Glomerular visceral epithelial cell (primary cell): ENCODE results near the gene ZBTB20.

Experiments
- DNase-seq: peaks from one replicate; pipeline ENCODE4 v3.0.0-alpha.2; 2016; ENCODE audit errors: extremely low spot score

Gene ZBTB20

DNA sequence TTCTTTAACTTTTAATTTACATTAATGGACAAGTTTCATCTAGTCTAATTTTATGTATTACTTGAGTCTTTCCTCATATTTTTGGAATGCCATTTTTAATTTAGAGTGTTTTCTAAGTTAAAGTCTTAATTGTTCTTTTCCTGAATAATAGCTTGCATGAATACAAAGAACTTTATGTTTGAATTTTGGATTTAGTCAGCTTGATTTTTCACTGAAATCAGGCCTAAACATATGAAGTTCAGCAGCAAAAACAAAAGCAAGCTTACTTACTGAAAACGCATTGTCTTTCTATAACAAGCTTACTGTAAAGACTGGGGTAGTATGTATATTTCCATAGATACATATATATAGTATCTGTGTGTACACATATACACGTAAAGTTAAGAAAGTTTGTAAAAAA is 126.0 kb downstream of the ZBTB20 start:
- DNase-seq: no peak

DNA sequence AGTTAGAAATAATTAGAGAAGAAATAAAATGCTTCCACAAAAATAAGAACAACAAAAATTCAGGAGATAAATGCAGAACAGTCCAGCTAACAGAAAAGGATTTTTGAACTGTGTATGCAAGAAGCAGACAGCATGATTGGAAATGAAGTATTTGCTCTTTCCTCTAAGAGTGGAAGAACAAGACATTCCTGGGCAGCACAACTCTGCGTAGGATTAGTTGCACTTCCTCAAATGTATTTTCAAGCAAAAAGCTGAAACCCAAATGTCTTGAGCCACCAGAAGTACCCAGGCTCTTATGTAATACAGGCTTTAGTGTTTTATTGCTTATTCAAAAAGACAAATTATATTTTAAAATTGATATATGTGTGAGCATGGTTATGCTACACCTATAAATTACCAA is 127.2 kb downstream of the ZBTB20 start:
- DNase-seq: no peak

DNA sequence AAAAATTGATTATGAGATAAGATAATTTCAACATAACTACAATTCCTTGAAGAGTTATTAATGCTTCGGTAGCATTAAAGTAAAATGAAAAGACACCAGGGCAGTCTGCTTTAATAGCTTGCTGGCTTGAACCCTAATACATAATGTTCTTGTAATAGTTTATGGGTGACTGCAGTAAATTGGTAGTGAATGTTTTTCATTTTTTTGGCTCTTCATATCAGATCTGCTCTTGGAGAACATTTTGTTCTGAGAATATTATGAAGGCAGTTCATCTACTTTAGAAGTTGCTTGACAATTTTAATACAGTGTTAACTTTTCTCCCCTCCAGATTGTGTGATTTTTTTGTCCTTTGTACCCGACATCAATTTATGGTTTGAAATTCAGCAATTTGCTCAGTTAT is 128.4 kb downstream of the ZBTB20 start:
- no peak for DNase-seq

DNA sequence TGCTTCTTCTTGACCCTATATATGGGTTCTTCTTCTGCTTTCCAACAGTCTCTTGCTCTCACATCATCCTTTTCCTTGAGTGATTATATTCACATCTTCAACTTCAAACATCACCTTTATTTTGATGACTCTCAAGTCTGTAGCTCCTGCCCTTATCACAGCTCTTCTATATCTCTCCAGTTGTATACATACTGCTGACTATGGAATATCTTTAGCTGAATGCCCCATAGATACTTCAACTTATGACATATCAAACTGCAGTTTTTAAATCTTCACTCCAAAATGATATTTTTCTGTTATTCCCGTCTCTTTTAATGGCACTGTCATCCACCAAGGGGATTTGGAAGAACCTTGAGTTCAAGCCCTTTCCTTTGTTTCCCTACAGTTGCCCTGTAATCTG is 139.1 kb downstream of the ZBTB20 start:
- no peak for DNase-seq

DNA sequence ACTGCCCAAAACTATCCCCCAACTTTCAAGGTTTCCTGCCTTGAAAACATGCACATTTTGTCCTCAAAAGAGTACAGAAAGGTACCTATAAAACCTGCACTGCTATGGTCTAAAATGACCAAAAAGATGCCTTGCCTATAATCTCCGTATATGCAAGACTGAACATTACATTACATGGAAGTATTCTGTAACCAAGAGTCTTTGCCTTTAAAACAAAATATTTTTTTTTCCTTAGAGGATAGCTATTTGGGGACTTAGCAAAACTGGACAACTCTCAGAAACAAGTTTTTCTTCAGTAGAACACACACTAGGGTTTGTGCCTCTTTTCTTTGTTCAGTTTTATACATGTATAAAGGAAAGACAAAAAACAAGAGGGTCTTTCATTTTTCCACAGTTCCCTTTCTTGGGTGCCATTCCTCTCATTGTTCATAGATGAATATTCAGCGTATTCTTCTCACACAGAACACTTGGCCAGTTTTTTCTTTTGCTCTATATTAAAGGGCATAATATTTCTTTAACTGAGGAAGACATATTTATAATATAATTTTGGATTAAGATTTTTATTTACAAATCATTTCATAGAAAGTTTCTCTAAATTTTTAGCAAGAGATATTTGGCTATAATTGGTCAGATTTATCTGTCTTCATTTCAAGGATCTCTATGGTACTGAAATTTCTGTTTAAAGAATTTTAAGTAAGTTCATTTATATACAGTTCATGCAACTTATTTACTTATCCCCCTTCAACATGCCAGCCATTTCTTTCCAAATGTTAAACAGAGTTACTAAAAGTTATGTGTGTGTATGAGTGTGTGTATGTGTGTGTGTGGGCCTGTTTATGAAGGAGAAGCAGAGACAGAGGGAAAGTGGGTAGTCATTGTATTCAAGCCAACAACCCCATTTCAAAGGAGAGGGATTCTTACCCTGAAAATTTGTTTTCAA is 142.6 kb downstream of the ZBTB20 start:
- DNase-seq: no peak

DNA sequence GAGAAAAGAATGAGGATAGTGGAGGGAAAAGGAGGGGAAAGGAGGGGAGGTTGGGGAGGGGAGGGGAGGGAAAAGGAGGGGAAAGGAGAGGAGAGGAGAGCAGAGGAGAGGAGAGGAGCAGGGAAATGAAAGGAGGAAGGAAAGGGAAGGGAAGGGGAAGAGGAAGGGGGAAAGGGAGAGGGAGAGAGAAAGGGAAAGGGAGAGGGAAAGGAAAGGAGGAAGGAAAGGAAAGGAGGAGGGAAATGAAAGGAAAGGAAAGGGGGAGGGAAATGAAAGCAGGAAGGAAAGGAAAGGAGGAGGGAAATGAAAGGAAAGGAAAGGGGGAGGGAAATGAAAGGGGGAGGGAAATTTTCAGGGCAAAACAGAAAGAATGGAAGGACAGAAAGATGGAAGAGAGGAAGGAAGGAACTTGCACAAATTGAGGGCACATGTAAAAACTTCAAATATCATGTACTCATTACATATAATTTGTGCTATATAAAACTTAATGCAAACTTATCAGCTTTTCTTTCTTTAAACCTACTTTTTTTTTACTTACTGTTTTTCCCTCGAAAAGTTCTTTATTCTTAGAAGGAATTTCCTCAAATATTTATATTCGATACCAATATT is 148.0 kb downstream of the ZBTB20 start:
- DNase-seq: no peak

DNA sequence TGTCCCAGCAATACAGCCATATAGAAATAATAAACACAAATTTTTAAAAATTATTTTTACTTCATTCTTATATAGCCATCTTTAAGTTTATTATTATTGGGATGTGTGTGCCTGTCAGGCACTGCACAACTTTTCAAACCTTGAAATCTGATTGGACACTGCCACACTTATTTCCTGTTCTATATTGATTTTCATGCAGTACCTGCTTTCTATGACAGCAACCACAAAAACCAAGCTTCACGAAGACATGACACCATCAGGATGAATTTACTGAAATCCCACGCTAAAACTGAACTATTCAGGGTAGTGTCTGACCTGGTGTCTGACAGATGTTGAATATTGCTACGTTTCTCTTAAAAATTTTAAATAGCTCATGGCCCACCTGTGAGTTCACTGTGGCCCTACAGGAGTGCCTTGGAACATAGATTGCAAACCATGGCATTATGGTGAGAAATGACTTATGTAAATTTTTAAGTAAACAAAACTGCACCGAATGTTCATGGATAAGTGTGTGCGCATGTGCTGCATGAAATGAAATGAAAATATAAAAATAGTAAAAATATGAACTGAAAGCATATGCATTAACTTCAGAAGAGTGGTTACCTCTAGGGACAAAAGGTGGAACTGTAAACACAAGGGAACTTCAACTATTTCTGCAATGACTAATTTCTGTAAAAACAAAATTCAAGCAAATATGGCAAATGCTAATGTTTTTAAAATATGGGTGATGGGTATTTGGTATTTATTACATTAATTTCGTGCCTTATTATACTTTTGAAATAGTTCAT is 152.3 kb downstream of the ZBTB20 start:
- DNase-seq: no peak

DNA sequence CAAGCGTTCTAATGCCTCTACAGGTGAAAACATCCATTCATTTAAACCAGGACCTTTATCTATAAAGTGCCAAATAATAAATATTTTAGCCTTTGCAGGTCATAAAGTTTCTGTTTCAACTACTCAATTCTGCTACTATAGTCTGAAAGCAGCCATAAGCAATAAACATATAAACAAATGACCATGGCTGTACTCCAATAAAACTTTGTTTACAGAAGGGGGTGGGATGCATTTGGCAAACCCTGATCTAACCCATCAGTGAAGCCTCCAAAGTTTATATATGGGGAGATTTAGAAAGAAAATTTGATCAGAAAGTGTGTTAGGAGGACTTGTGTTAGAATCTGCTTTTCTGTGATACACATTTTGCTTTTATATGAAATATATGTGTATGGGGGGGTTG is 161.3 kb downstream of the ZBTB20 start:
- no peak for DNase-seq

DNA sequence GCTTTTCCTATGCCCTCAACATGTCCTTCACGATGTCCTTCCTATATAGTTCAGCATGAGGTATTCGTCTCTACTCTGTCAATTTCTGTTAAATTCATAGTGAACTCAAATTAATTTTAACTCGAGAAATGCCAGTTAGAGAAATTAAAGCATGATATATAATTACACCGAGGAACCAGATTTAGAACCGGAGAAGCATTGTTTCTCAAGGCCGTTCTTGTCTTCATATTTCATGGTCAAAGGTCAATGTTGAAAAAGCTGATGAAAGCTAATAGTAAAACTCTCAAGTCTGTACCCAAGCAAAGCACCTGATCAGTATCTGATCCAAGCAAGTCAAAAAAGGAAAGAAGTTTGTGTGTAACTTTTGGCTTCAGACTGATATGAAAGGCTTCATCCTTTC is 163.8 kb downstream of the ZBTB20 start:
- DNase-seq: no peak

DNA sequence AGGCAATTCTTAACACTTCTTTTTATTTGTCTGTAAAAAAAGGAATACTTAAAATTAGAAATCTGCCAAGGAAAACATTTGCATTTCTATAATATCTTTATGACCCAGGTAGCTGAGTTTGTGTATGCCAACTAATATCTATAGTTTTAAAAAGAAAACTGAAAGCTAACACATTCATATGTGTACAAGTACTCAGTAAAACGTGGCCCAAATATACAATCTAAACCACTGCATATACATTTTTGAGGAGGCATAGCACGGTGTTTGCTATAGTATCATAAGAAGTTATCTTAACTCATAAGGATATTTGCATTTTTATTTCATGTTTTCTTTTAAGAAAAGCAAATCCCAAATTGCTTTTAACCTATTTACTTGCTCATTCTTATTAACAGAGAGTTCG is 172.7 kb downstream of the ZBTB20 start:
- no peak for DNase-seq

DNA sequence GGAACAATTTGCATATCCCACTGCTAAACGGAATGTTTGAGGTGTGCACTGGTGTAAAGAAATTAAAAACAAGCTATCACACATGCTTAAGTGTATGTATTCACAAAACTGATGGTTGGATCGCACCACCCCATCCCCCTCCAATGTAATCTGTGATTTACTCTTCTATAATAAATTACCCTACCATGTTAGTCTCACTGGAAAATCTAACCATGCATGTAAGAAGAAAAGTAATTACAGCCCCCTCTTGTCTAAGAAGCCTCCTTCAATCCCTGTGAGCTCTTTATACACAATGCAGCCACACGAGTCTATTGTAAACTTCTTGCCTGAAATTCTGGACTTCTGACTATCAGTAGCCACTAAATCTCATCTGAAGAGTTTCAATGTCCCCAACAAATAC is 173.6 kb downstream of the ZBTB20 start:
- DNase-seq: no peak

DNA sequence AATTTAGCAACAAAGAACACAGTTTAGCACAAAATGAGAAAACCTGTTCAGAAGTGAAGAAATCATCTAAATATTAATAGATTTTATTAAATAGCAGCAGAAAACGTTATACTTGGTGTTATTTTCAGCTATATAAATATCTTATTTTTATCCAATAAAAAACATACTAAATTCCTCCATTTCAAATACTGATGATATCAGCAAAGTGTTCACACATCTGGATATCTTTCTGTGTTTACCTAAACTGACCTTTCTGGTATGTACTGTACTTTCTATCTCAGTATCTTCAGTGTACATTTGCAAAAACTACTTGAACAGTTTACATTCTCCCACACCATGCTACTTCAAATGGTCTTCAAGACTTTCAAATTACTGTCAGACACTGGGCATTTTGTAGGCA is 179.9 kb downstream of the ZBTB20 start:
- DNase-seq: no peak

DNA sequence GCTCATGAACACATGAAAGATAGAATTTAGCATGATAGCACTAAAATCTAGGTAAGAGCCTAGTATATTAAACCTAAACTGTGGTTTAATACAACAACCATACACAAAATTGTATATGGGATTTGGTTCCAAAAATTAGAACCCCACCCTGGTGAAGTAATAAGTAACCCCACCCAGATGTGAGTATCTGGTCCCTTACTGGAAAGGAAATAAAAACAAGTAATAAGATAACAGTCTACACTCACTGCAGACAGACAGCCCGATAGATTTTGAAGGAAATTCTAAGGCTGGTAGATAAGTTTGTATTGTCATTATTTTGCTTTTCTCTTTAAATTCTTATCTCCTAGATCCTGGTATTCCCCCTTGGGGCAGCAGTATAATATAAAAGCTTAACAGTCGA is 184.9 kb downstream of the ZBTB20 start:
- no peak for DNase-seq

DNA sequence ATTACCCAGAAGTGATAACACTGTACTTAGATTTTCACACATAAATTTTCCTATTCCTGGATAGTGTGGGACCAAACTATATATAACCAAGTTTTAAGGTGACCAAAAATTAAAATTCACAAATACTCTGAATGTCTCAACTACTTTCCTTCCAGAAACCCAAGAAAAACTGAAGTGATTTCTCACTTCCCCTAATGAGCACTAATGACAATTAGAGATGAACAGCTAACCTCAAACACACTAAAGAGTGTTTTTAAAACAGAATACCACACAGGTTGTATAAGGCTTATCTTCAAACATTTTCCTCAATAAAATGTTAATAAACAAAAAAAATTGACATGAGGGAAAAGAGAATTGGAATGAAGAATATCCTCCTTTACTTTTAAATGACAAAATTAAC is 188.2 kb downstream of the ZBTB20 start:
- DNase-seq: no peak

DNA sequence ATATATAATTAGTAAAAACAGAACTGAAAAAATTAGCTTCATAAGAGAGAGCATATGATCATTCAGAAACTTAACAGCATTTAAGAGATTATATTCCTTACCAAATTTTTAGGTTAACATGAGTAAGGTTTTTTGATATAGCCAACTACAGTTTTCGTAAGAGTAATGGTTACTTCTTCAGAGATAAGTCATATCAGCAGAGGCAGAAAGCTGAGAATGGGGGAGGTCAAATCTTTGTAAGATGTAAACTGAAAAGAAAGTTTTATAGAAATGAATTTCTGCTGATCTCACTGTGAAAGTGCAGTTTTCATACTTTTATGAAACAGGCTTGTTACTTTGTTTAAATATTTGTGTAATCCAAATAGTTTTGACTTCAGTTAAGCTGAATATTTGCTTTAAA is 193.3 kb downstream of the ZBTB20 start:
- no peak for DNase-seq

DNA sequence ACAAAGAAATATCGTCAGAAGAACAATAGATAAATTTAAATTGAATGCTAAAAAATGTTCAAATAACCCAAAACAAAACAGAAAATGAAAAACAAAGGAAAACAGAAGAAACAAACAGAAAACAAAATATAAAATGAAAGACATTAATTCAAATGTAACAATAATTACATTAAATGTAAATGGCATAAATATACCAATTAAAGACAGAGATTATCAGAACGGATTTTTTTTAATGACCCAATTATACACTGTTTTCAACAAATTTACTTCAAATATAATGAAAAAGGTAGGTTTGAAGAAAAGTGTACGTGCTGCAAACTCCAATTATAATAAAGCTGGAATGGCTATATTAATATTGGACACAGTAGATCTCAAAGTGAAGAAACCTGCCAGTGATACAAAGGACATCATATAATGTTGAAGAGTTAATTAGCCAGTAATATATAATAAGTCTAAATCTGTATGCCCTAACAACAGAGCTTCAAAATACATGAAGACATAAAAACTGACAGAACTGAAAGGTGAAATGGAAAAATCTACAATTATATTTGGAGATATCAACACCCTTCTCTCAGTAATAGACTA is 193.8 kb downstream of the ZBTB20 start:
- no peak for DNase-seq

DNA sequence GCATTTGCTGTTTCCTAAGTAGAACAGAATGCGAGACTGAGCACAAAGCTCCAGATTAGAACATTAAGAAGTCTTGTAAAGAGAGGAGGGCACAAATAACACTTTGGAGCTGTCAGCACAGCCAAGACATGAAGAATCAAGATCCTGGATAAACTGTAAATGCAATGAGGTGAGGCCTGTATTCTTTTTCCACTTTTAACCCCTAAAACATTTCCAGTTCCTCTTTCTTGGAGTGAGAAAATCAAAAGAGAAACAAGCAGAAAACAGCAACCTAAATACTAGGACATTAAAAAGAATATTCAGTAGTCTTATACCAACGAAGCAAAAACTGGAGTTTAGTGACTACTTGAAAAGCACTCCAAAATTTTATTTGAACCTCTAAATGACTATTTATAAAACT is 204.3 kb downstream of the ZBTB20 start:
- no peak for DNase-seq

DNA sequence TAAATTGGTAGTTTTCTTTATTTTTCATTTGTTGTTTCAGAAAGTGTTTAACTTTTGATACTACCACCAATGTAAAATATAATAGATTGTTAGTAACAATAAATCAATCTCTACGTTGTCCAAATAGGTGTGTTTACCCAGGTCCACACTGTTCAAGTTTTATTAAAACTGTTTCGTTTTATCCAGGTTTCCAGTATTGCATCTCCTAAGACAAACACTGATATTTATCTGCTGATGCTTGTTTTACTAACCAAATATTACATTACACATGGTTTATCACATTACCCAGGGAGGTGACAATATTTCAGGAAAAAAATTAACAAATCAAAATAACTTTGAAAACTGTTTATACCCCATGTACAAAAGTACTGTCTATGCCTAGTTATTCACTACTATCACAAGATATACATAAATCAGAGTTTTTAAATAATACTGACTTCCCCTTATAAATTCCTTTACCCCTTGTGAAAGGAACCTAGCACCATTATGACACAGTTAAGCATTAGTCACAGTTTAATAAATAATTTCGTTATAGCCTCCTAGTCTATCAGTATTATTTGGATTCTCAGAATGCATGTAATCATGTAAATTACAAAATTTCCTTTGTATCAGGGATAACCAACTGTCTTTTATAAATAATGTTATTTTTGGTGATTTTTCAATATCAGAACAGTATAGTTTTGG is 205.3 kb downstream of the ZBTB20 start:
- no peak for DNase-seq

DNA sequence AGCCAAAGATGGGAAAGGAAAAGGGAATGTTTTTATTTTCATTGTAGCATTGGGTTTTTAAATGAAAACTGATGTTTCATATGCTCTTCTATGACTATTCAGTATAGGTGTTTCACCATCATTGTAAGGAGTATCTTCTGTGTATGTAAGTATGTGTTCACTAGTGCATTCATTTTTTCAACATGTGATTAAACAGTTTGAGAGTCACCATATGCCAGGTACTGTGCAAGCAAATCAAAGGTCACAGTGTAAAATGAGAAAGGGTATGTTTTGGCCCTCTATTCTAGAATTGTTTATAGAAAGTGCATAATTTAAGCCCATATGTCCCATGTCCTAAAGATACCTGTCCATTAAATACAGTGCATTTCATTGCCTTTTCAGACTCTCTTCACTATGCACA is 207.2 kb downstream of the ZBTB20 start:
- DNase-seq: no peak

DNA sequence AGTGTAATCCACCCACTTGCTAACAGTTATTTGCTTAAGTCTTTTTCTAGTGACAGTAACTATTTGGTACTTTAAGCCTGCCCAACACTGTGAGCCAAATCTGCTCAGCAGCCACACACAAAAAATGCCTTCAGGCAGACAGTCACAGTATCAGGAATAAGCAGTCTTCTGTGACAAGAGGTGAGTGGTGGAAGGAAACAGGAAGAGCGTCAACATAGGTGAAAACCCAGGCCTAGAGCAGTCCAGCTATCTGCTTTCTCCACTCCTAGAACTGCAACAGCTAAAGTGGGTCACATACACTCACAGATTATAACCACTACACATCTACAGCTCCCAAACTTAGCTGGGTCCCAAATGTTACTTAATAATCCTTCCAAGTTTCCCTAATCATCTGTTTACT is 213.7 kb downstream of the ZBTB20 start:
- no peak for DNase-seq

DNA sequence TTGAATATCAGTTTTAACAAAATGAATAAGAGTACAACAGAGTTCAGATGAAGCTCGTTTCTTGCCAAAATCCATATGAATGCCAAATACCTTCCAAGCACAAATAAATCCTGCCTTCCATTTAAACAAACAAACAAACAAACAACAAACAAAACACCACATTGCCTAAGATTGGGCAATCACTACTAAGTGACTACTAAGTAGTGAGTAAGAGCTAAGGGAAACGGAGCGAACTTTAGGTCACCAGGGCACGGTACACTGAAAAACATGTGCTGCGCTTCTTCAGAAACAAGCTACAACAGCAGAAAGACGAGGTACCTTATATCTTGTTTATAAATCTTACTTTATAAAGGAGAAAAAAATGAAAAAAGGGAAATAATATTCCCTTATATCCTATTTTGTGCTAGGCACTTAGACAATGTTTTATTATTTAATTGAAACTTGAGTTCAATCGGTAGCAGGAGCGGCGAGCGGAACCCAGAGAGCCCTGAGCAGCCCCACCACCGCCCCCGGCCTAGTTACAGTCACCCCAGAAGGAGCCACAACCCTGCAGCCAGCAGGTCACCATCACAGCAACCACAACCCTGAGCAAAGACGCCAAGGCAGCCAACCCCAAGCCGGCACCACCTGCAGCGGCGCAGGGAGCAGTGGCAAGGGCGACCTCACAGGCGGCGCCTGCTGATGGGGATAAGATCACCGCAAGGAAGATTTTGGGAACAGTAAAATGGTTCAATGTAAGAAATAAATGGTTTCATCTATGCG is 216.9 kb downstream of the ZBTB20 start:
- no peak for DNase-seq
